Measurements from ENCODE around the gene MYLK4.

The MYLK4 gene

DNA sequence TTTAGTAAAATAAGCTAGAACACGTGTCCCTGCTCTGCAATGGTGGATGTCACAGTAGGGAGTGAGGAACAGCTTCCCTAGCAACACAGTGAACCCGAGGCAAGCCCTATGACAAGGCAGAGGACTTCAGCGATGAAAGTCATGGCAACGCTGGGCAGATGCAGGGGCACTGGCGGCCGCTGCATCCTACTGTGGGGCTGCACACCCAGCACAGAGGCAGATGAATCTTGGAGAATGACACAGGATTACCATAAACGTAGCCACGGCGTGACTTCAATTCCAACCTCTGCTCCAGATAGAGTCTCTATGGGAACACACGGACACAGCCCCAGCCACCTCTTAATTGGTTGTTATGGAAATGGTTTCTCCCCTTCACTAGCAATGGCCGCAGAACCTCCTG is 64.2 kb downstream of the MYLK4 start:
- in situ Hi-C loops (cut with MboI; ENCODE audit: low sequenced_read_pairs, unreplicated experiment) = no loop called here
- TF ChIP-seq, protein P1, sequence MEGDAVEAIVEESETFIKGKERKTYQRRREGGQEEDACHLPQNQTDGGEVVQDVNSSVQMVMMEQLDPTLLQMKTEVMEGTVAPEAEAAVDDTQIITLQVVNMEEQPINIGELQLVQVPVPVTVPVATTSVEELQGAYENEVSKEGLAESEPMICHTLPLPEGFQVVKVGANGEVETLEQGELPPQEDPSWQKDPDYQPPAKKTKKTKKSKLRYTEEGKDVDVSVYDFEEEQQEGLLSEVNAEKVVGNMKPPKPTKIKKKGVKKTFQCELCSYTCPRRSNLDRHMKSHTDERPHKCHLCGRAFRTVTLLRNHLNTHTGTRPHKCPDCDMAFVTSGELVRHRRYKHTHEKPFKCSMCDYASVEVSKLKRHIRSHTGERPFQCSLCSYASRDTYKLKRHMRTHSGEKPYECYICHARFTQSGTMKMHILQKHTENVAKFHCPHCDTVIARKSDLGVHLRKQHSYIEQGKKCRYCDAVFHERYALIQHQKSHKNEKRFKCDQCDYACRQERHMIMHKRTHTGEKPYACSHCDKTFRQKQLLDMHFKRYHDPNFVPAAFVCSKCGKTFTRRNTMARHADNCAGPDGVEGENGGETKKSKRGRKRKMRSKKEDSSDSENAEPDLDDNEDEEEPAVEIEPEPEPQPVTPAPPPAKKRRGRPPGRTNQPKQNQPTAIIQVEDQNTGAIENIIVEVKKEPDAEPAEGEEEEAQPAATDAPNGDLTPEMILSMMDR (IDR thresholded peaks at IDR 0.05; ENCODE audit: borderline replicate concordance, control extremely low read depth, extremely low read depth, insufficient read depth, missing control alignments) = no peak
- DNase-seq (ENCODE audit: low spot score) = no peak

DNA sequence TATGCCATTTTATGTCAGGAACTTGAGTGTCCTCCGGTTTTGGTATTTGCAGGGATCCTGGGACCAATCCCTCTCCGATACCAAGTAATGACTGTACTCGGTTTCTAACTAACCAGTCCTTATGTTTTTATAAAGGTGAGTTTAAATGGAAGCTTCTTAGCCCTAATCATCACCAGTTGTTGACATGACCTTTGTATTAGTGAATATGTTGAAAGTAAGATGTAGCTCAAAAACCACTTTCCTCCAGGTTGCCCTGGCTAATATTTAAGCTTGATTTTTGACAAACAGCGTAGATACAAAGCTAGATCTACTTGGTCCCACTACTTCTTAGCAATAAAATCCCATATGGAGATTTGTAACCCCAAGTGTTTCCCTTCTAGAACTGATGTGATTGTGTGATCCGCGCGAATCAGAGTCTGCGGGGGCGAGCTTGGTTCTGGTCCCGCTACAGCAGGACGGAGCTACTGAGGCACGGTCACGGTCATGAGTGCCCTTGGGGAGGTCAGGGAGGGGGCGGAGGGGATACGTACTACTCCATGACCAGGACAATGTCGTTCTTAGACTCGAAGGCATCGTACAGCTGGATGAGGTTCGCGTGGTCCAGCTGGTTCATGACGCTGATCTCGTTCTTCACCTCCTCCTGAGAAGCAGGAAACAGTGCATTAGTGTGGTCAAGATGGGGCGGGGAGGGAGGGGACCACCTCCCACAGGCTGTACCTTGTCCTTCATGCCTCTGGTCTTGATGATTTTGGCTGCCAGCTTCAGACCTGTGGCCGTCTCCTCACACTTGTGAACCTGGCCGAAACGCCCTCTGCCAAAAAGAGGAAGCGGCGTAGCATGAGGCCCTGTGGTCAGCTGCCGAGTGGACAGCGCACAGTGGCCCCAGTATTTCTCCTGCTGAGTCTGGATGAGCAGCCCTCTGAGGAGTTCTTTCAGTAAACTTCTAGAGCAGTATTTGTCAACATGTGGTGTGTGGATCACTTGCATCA is 65.7 kb downstream of the MYLK4 start:
- TF ChIP-seq, protein P1 (IDR thresholded peaks at IDR 0.05; ENCODE audit: borderline replicate concordance, control extremely low read depth, extremely low read depth, insufficient read depth, missing control alignments) = no peak
- in situ Hi-C loops (cut with MboI; ENCODE audit: low sequenced_read_pairs, unreplicated experiment) = no loop called here
- no peak for DNase-seq (ENCODE audit: low spot score)

DNA sequence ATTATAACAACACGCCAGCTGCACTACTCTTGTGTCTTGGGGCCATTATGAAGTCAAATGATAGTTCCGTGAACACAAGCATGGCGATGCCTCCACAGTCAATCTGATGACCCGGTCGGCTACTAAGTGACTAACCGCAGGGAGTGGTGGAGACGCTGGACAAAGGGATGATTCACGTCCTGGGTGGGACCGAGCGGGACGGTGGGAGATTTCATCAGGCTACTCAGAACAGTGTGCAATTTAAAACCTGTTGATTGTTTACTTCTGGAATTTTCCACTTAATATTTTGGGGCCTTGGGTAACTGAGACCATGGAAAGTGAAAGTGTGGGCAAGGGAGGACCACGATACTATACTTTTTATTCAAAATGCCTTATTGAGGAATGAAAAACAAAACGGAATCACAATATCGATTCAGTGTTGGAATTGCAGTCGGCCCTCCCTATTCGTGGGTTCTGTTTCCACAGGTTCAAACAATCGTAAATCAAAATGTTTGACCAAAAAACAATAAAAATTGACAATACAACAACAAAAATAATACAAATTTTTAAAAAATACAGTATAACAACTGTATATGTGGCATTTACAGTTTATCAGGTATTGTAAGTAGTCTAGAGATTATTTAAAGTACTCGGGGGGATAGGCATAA is 66.5 kb downstream of the MYLK4 start:
- no peak for DNase-seq (ENCODE audit: low spot score)
- TF ChIP-seq, protein P1 (IDR thresholded peaks at IDR 0.05; ENCODE audit: borderline replicate concordance, control extremely low read depth, extremely low read depth, insufficient read depth, missing control alignments) = no peak
- in situ Hi-C loops (cut with MboI; ENCODE audit: low sequenced_read_pairs, unreplicated experiment) = no loop called here

DNA sequence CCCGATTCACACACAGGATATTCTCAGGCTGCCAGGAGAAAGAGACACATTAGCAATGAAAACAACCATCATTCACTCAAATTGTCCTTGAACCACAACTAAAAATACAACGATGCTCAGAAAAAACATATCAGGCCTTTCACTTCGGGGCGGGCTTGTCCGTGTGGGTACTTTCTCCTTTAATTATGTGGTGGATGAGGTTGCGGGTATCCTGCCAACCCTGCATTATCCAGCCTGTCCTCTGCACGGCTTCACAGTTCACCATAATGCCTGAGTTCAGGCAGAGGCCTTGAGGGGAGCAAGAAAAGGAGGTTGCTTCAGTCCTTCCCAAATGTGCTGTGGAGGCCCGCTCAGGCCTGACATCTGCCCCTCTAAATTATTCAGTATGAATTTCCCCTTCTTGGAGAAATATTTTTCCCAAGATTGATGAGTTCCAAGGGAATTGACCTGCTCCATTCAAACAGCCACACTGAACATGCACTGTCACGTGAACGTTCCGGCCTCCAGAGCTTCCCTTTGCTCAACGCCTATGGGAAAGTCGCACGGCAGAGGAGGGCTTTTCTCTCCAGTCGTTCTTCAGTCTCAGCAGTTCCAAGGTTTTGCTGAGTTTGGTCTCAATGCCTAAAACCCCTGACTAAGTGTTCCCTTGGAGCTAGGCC is 70.3 kb downstream of the MYLK4 start:
- in situ Hi-C loops (cut with MboI; ENCODE audit: low sequenced_read_pairs, unreplicated experiment) = no loop called here
- no peak for DNase-seq (ENCODE audit: low spot score)
- TF ChIP-seq, protein P1 (IDR thresholded peaks at IDR 0.05; ENCODE audit: borderline replicate concordance, control extremely low read depth, extremely low read depth, insufficient read depth, missing control alignments) = no peak

DNA sequence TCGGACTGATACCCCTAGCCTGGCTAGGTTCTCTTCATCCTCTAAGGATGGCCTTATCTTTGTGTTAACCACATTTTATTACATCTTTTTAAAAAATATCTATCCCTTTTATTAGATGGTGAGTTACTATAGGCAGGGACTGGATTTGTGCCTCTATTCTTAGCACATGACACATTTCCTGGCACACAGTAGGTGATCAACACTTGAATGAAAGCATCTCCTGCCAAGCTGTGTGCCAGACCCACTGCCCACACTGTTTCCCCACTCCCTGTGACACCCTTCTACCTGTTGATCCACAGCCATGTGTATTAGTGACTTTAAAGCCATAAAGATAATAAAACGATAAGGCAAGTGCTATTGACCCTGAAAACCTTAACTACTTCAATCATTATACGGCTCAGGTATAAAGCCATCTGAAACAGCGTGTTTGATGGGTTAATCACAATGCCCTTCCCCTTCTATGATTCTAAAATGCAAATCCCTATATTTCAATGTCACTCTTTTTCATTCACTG is 73.6 kb downstream of the MYLK4 start:
- DNase-seq (ENCODE audit: low spot score) = no peak
- in situ Hi-C loops (cut with MboI; ENCODE audit: low sequenced_read_pairs, unreplicated experiment) = no loop called here
- TF ChIP-seq, protein P1 (IDR thresholded peaks at IDR 0.05; ENCODE audit: borderline replicate concordance, control extremely low read depth, extremely low read depth, insufficient read depth, missing control alignments) = no peak

DNA sequence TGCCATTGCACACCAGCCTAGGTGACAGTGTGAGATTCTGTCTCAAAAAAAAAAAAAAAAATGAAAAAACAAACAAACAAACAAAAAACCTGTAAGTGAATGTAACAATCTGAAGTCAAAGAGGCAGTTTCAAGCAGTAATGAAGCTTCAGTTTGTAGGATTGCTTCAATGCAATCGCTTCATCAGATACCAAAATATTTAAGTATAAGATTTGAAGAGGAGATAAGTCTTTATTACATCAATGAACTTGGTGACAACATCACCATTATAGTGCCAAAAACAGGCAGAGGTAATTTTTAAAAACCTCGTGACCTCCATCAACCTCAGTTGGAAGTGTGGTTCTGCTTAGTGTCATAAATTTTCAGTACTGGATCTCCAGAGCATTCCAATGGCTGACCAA is 74.7 kb downstream of the MYLK4 start:
- in situ Hi-C loops (cut with MboI; ENCODE audit: low sequenced_read_pairs, unreplicated experiment) = no loop called here
- TF ChIP-seq, protein P1 (IDR thresholded peaks at IDR 0.05; ENCODE audit: borderline replicate concordance, control extremely low read depth, extremely low read depth, insufficient read depth, missing control alignments) = no peak
- DNase-seq (ENCODE audit: low spot score) = no peak
